Smooth muscle cell (in vitro differentiated cells): ENCODE measurements around the gene ACSF3. TPM values are rescaled to one million over a fixed set of nuclear protein-coding genes. Genes with fewer than 3 reads are reported as not detected.

Experiments
- DNase-seq: peaks from one replicate; lab custom pipeline; 2025; ENCODE audit not compliant: unreplicated experiment; lab: John Stamatoyannopoulos, UW
- H2AFZ ChIP-seq: fragments of 200-600 bp; sonication (generic); 2 replicates; pipeline ENCODE4 v1.6.0; 2016; ENCODE audit warnings: antibody characterized with exemption, low read depth, mild to moderate bottlenecking
- H3F3A ChIP-seq: fragments of 200-600 bp; sonication (generic); 2 replicates; pipeline ENCODE4 v1.6.0; 2017; ENCODE audit warnings: antibody characterized with exemption, low read depth
- H3K27ac ChIP-seq: fragments of 200-600 bp; sonication (generic); 2 replicates; pipeline ENCODE4 v1.5.1; 2016; ENCODE audit warnings: low read depth, mild to moderate bottlenecking
- H3K27me3 ChIP-seq: fragments of 200-600 bp; sonication (generic); 2 replicates; pipeline ENCODE4 v1.6.1; 2016; ENCODE audit warnings: low read depth, mild to moderate bottlenecking
- H3K36me3 ChIP-seq: fragments of 200-600 bp; sonication (generic); 2 replicates; pipeline ENCODE4 v1.5.1; 2016; ENCODE audit warnings: low read depth
- H3K4me1 ChIP-seq: fragments of 200-600 bp; sonication (generic); 2 replicates; pipeline ENCODE4 v1.5.1; 2016; ENCODE audit warnings: low read depth
- H3K4me2 ChIP-seq: fragments of 200-600 bp; sonication (generic); 2 replicates; pipeline ENCODE4 v1.6.0; 2016; ENCODE audit warnings: mild to moderate bottlenecking
- H3K4me3 ChIP-seq: fragments of 200-600 bp; sonication (generic); 2 replicates; pipeline ENCODE4 v1.5.1; 2016; ENCODE audit warnings: mild to moderate bottlenecking
- H3K79me2 ChIP-seq: fragments of 200-600 bp; sonication (generic); 2 replicates; pipeline ENCODE4 v1.6.0; 2016; ENCODE audit warnings: low read depth, mild to moderate bottlenecking
- H3K9ac ChIP-seq: fragments of 200-600 bp; sonication (generic); 2 replicates; pipeline ENCODE4 v1.6.0; 2016; ENCODE audit warnings: low read depth
- H3K9me3 ChIP-seq: fragments of 200-600 bp; sonication (generic); replicated peaks from 2 replicates; pipeline ENCODE4 v1.5.1; 2016; ENCODE audit warnings: low read depth
- H4K20me1 ChIP-seq: fragments of 200-600 bp; sonication (generic); 2 replicates; pipeline ENCODE4 v1.6.0; 2016; ENCODE audit warnings: low read depth
- CTCF ChIP-seq: fragments of 200-600 bp; sonication (generic); IDR thresholded peaks from 2 replicates; pipeline ENCODE4 v1.5.1; 2017; ENCODE audit warnings: borderline replicate concordance, mild to moderate bottlenecking, antibody characterized with exemption; ENCODE audit not compliant: insufficient read depth, poor library complexity, severe bottlenecking
- WGBS: methylation state at CpG from one replicate; pipeline ENCODE4 v1.1.7; 2016; ENCODE audit warnings: low lambda C conversion rate; 5-methylcytosine and 5-hydroxymethylcytosine counted together
- polyA plus RNA-seq: library from polyadenylated mRNA; unstranded; fragments of >200 nt; fragmentation: Nextera tagmentation; extraction: Ambion mirVana; gene quantifications from 2 replicates; pipeline ENCODE4 v1.2.1, GENCODE V29; 2016
- total RNA-seq: library from RNA; depleted of rRNA; stranded (reverse); fragments of >200 nt; gene quantifications from 2 replicates; pipeline ENCODE4 v1.2.3, GENCODE V29; 2014

Gene ACSF3
- total and polyA plus RNA-seq, 2 experiments from 2014 or later, result 13.6 to 15.1 TPM

DNA sequence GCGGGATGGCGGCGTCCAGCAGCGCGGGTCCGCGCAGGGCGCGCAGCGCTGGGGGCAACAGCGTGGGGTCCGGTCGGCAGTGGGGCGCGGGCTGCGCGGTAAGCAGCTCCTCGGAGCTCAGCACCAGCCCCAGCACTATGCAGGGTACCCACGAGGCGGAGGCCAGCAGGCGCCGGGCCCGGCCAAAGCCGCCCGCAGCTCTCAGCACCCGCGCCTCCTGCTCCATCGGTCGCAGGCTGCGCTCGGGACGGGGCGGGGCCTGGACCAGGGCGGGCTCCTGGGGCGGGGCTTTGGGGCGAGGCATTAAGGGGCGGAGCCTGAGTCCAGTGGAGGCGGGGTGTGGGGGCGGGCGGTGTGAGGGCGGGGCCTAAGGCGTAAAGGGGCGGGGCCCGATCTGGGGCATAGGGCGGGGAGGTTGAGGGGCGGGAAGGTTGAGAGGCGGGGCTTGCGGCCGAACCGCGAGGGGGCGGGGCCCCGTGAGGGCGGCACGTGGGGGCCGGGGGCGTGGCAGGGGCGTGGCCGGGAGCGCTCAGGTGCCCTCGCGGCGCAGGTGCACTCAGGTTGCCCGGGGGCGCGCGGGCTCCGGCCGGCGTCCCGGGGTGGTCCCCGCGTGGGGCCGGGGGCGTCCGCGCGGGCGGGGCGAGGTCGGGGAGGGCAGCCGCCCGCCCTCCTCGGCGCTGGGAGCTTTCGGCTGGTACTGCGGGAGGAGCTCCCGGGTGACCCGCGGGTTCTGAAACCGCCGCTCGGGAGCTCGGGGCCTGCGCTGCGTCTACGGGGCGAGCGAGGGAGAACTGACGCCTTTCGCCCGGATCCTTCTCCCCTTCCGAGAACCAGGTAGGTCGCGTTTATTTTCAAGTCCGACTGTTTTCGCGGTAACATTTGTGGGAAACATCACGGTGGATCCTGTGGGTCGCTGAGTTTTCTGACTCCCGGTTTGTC, 108.1 kb downstream of the ACSF3 start:
- H3K4me3 ChIP-seq, result peak overlapping the region; percentile 34
- no peak overlapping the region for H3K27ac ChIP-seq
- TF ChIP-seq CTCF, result no peak
- no peaks in the 10 kb centered on the region for H3F3A ChIP-seq
- no peak overlapping the region for H3K9ac ChIP-seq
- H3K4me2 ChIP-seq, result peak overlapping the region; percentile 78
- H3K27me3 ChIP-seq, result peaks cover 69% of the 10 kb centered on the region
- H2AFZ ChIP-seq, result no peak overlapping the region
- H3K36me3 ChIP-seq, result no peaks in the 10 kb centered on the region
- H3K9me3 ChIP-seq, result no peaks in the 10 kb centered on the region
- H3K79me2 ChIP-seq, result no peaks in the 10 kb centered on the region
- H4K20me1 ChIP-seq, result no peaks in the 10 kb centered on the region
- DNase-seq, result peak; percentile 19
- no peaks in the 10 kb centered on the region for H3K4me1 ChIP-seq
- WGBS, result 3% methylated on average over 34 of the region's 111 CpGs

DNA sequence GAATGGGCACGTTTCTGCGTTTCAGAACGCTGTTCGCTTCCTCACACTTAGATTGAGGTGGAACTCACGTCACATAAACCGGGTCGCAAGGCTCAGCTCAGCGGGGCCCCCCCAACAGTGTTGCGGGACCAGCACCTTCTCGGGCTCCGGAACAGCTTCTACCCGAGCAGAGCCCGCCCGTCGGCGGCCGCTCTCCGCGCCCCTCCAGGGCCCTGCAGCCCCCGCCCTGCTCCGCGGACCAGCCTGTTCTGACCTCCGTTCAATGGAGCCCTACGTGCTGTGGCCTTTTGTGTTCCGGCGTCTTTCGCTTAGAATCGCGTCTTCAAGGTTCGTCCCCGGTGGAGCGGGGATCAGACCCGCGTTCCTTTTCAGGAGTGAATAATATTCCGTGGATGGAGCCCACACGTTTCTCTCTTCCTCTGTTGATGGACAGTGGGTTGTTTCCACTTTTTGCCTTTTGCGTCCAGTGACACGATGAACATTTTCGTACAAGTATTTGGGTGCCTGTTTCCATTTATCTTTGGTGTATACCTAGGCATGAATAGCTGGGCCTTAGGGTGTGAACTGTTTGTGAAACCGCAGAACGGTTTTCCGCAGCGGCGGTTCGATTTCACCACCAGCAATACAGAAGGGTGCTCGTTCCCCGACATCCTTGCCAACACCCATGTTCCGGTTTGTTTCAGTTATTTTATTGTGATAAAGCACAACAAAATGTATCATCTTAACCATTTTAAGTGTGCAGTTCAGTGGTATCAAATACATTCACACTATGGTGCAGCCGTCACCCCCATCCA, 109.0 kb downstream of the ACSF3 start:
- no peaks in the 10 kb centered on the region for H3K79me2 ChIP-seq
- DNase-seq, result no peak
- H3K9ac ChIP-seq, result no peak overlapping the region
- H3K9me3 ChIP-seq, result no peaks in the 10 kb centered on the region
- H3F3A ChIP-seq, result no peaks in the 10 kb centered on the region
- no peaks in the 10 kb centered on the region for H3K36me3 ChIP-seq
- no peaks in the 10 kb centered on the region for H3K4me1 ChIP-seq
- no peak for TF ChIP-seq CTCF
- no peaks in the 10 kb centered on the region for H4K20me1 ChIP-seq
- H2AFZ ChIP-seq, result no peak overlapping the region
- H3K27ac ChIP-seq, result no peak overlapping the region
- peak overlapping the region; percentile 59 for H3K4me2 ChIP-seq
- WGBS, result 58% methylated on average over 49 of the region's 49 CpGs
- H3K27me3 ChIP-seq, result peaks cover 69% of the 10 kb centered on the region
- H3K4me3 ChIP-seq, result peak overlapping the region; percentile 34

Other genes with a start within 250 kb of the ACSF3 start
- 13.4 and 20.8 TPM in 2 replicates for gene GALNS, start 236.9 kb upstream of the ACSF3 start, total RNA-seq
- gene GALNS, start 236.9 kb upstream of the ACSF3 start, polyA plus RNA-seq, result 19.5 and 21.3 TPM in 2 replicates
- 17.9 and 36.3 TPM in 2 replicates for gene TRAPPC2L, start 236.7 kb upstream of the ACSF3 start, total RNA-seq
- gene TRAPPC2L, start 236.7 kb upstream of the ACSF3 start, polyA plus RNA-seq, result 125 and 130 TPM in 2 replicates
- gene PABPN1L, start 227.2 kb upstream of the ACSF3 start, total RNA-seq, result not detected in 2 replicates
- gene PABPN1L, start 227.2 kb upstream of the ACSF3 start, polyA plus RNA-seq, result 0.27 TPM in 1 of 2 replicates, not detected in the other
- gene CBFA2T3, start 116.6 kb upstream of the ACSF3 start, total RNA-seq, result 0.45 TPM in 1 of 2 replicates, not detected in the other
- gene CBFA2T3, start 116.6 kb upstream of the ACSF3 start, polyA plus RNA-seq, result 0.25 and 0.87 TPM in 2 replicates
- 0.36 and 0.45 TPM in 2 replicates for gene CDH15, start 77.9 kb downstream of the ACSF3 start, total RNA-seq
- 1.2 and 1.4 TPM in 2 replicates for gene CDH15, start 77.9 kb downstream of the ACSF3 start, polyA plus RNA-seq
- not detected in 2 replicates for gene SLC22A31, start 106.7 kb downstream of the ACSF3 start, total RNA-seq
- 0.43 TPM in 1 of 2 replicates, not detected in the other for gene SLC22A31, start 106.7 kb downstream of the ACSF3 start, polyA plus RNA-seq
- 6.2 and 6.7 TPM in 2 replicates for gene ZNF778, start 123.9 kb downstream of the ACSF3 start, total RNA-seq
- gene ZNF778, start 123.9 kb downstream of the ACSF3 start, polyA plus RNA-seq, result 1.6 and 3.0 TPM in 2 replicates